Measurements from ENCODE around the gene TFR2. TPM values are rescaled to one million over a fixed set of nuclear protein-coding genes. Genes with fewer than 3 reads are reported as not detected.

The TFR2 gene
- total and polyA plus RNA-seq, 2 of the 13 experiments (the other 11 are each of a cell fraction or from before 2014, with no cell fraction given), result 36.9 to 64.2 TPM

DNA sequence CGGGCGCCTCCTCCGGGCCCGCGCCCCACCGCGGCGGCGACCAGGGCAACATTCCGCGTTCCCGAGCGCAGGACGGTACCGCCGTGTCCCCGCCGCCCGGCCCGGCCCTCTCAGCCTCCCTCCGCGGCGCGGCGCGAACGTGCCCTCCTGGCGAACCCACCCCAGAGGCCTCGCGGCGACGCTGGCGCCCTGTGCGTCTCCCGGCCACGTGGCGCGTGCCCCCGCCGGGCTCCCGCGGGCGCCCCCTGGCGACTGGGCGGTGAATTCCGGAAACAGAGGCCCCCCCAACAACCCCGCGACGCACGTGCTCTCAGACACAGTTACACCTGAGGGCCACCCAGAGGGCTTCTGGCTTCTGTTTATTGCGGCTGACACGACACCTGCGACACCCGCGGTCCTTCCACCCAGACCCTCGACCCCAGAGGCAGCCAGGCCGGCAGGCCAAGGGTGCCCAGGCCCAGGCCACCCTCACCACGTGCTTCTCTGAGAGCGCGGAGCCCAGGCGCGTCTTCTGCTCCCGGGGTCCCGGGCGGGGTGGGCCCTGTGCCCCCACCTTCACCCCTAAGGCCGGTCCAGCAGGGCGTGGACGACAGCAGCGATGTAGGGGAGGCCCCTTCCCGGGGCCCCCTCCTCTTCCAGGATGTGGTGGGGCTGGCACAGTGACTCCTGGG lies 67.5 kb downstream of the TFR2 start, which contains the start of gene SAP25 (continued):
- TF ChIP-seq FOXK1 (CRISPR knock-in tag; IDR thresholded peaks at IDR 0.05; ENCODE audit: borderline replicate concordance, low read depth), result no peak
- TF ChIP-seq, protein P1, sequence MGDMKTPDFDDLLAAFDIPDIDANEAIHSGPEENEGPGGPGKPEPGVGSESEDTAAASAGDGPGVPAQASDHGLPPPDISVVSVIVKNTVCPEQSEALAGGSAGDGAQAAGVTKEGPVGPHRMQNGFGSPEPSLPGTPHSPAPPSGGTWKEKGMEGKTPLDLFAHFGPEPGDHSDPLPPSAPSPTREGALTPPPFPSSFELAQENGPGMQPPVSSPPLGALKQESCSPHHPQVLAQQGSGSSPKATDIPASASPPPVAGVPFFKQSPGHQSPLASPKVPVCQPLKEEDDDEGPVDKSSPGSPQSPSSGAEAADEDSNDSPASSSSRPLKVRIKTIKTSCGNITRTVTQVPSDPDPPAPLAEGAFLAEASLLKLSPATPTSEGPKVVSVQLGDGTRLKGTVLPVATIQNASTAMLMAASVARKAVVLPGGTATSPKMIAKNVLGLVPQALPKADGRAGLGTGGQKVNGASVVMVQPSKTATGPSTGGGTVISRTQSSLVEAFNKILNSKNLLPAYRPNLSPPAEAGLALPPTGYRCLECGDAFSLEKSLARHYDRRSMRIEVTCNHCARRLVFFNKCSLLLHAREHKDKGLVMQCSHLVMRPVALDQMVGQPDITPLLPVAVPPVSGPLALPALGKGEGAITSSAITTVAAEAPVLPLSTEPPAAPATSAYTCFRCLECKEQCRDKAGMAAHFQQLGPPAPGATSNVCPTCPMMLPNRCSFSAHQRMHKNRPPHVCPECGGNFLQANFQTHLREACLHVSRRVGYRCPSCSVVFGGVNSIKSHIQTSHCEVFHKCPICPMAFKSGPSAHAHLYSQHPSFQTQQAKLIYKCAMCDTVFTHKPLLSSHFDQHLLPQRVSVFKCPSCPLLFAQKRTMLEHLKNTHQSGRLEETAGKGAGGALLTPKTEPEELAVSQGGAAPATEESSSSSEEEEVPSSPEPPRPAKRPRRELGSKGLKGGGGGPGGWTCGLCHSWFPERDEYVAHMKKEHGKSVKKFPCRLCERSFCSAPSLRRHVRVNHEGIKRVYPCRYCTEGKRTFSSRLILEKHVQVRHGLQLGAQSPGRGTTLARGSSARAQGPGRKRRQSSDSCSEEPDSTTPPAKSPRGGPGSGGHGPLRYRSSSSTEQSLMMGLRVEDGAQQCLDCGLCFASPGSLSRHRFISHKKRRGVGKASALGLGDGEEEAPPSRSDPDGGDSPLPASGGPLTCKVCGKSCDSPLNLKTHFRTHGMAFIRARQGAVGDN (CRISPR knock-in tag; IDR thresholded peaks at IDR 0.05), result peak; percentile 45
- no peak for TF ChIP-seq BORCS8-MEF2B (CRISPR knock-in tag; IDR thresholded peaks at IDR 0.05)
- no peak for TF ChIP-seq ZNF619 (CRISPR knock-in tag; IDR thresholded peaks at IDR 0.05)
- no peak for TF ChIP-seq ZNF605 (CRISPR knock-in tag; IDR thresholded peaks at IDR 0.05)
- peak; percentile 79 for TF ChIP-seq HOXA3 (CRISPR knock-in tag; IDR thresholded peaks at IDR 0.05)
- no peak for TF ChIP-seq CBX5 (CRISPR knock-in tag; IDR thresholded peaks at IDR 0.05; ENCODE audit: borderline replicate concordance)
- peak; percentile 88 for TF ChIP-seq ZNF740 (CRISPR knock-in tag; IDR thresholded peaks at IDR 0.05)
- no peak for TF ChIP-seq SPEN (CRISPR knock-in tag; IDR thresholded peaks at IDR 0.05; ENCODE audit: low read depth)
- TF ChIP-seq AGO2 (optimal IDR thresholded peaks at IDR 0.05; ENCODE audit: low read depth, low read length), result peak; percentile 96
- 0 out of 2 replicates have a peak, but pooled peaks have one; percentile 51 for TF ChIP-seq SNRNP70 (IDR thresholded peaks at IDR 0.05; ENCODE audit: low read depth, low read length)
- TF ChIP-seq ZNF598 (CRISPR knock-in tag; IDR thresholded peaks at IDR 0.05; ENCODE audit: borderline replicate concordance), result no peak
- no peak for TF ChIP-seq ZFAT (CRISPR knock-in tag; conservative IDR thresholded peaks at IDR 0.05)
- TF ChIP-seq ZNF883 (CRISPR knock-in tag; IDR thresholded peaks at IDR 0.05; ENCODE audit: not compliant biosample characterization), result no peak
- TF ChIP-seq HNRNPK (IDR thresholded peaks at IDR 0.05; ENCODE audit: low read depth, low read length, poor library complexity, severe bottlenecking), result peak; percentile 46
- TF ChIP-seq HNRNPUL1 (IDR thresholded peaks at IDR 0.05; ENCODE audit: low read depth, low read length), result peak; percentile 76
- TF ChIP-seq RBFOX2 (IDR thresholded peaks at IDR 0.05; ENCODE audit: low read depth, low read length), result peak; percentile 39
- TF ChIP-seq BHLHE40 (IDR thresholded peaks at IDR 0.05; ENCODE audit: low read length), result peak; percentile 88
- peak; percentile 18; the same call in 1 of the 2 replicates for TF ChIP-seq NFIB (CRISPR knock-in tag; IDR thresholded peaks at IDR 0.05; ENCODE audit: borderline replicate concordance)
- TF ChIP-seq ZNF512B (CRISPR knock-in tag; IDR thresholded peaks at IDR 0.05; ENCODE audit: borderline replicate concordance), result no peak
- no peak for TF ChIP-seq PITX1 (CRISPR knock-in tag; IDR thresholded peaks at IDR 0.05)
- TF ChIP-seq SRSF1 (optimal IDR thresholded peaks at IDR 0.05; ENCODE audit: low read depth, low read length), result peak; percentile 65
- no peak for TF ChIP-seq SMAD9 (CRISPR knock-in tag; IDR thresholded peaks at IDR 0.05)
- no peak for TF ChIP-seq CC2D1A (CRISPR knock-in tag; IDR thresholded peaks at IDR 0.05)
